ENCODE measurements around the gene TMEM17. TPM values are rescaled to one million over a fixed set of nuclear protein-coding genes. Genes with fewer than 3 reads are reported as not detected.
A peak's percentile ranks its signal among the peaks of the same experiment; 100 is the strongest.

The TMEM17 gene, protein sequence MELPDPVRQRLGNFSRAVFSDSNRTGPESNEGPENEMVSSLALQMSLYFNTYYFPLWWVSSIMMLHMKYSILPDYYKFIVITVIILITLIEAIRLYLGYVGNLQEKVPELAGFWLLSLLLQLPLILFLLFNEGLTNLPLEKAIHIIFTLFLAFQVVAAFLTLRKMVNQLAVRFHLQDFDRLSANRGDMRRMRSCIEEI
- 1 to 10 TPM; 1.5 to 2.9 (median 1.7) TPM for total RNA-seq
- polyA plus RNA-seq = 2.0 TPM
- long read RNA-seq, donor 1, transcript TMEM17-201 (4 exons, 1,797 nt) = major isoform, 7 of 7 reads
- long read RNA-seq, donor 1, partial matches to known transcripts = 0 of 7 reads
- long read RNA-seq, donor 1, other reads (novel, unspliced or antisense) = 0 of 7 reads
- long read RNA-seq, donor 2, partial matches to known transcripts = 0 of 1 reads
- long read RNA-seq, donor 2, other reads (novel, unspliced or antisense) = 0 of 1 reads
- long read RNA-seq, donor 3, transcript TMEM17-201 (4 exons, 1,797 nt) = major isoform, 6 of 6 reads
- long read RNA-seq, donor 3, partial matches to known transcripts = 0 of 6 reads
- long read RNA-seq, donor 3, other reads (novel, unspliced or antisense) = 0 of 6 reads
- long read RNA-seq, donor 4, partial matches to known transcripts = 0 of 2 reads
- long read RNA-seq, donor 4, other reads (novel, unspliced or antisense) = 0 of 2 reads

GRCh38 chr2:62505750-62506420 is at the start of gene TMEM17:
Gene TMEM17, minus strand, starts transcription at chr2:62506195. Its CDS starts 66 bp downstream, at chr2:62506129.
- H3K27me3 ChIP-seq (ENCODE audit: control insufficient read depth, insufficient read depth) = no peaks in the 10 kb centered on the region
- H3K9me3 ChIP-seq (ENCODE audit: control insufficient read depth, low read length) = no peaks in the 10 kb centered on the region
- intact Hi-C loops (cut with DNase I) = loop anchor here in 1 of 4 donors (10.0 kb wide), 1 partner anchor 199 kb away; the partner anchor contains the start of gene EHBP1
- under 1% methylated on average over 68 of the region's 68 CpGs for WGBS
- H3K27ac ChIP-seq (ENCODE audit: low read length) = peak within 1 kb of the TSS; percentile 86
- no peaks in the 10 kb centered on the region for H3K4me1 ChIP-seq (ENCODE audit: control insufficient read depth, insufficient read depth, low read length)
- peak; percentile 96 to 97 (median 97) for DNase-seq
- peak within 1 kb of the TSS; percentile 84 for H3K4me3 ChIP-seq (ENCODE audit: low read length)
- peak; percentile 98 to 99 for ATAC-seq

- intact Hi-C loops (cut with DNase I) = no loop called here
- ATAC-seq = no peak
- Histone ChIP-seq H3K4me3 (ENCODE audit: low read length) (no peak overlapping the region), H3K27me3 (ENCODE audit: control insufficient read depth, insufficient read depth) (no peaks in the 10 kb centered on the region), H3K9me3 (ENCODE audit: control insufficient read depth, low read length) (no peaks in the 10 kb centered on the region), H3K4me1 (ENCODE audit: control insufficient read depth, insufficient read depth, low read length) (peaks cover 2% of the 10 kb centered on the region), H3K27ac (ENCODE audit: low read length) (no peak overlapping the region)
- DNase-seq = no peak
These were observed 48.4 kb upstream of the TMEM17 start for GRCh38 chr2:62554440-62554839.

- Histone ChIP-seq H3K27ac (ENCODE audit: low read length) (no peak overlapping the region), H3K4me3 (ENCODE audit: low read length) (no peak overlapping the region), H3K9me3 (ENCODE audit: control insufficient read depth, low read length) (no peaks in the 10 kb centered on the region), H3K27me3 (ENCODE audit: control insufficient read depth, insufficient read depth) (no peaks in the 10 kb centered on the region), H3K4me1 (ENCODE audit: control insufficient read depth, insufficient read depth, low read length) (no peaks in the 10 kb centered on the region)
- 92% methylated on average over 2 of the region's 2 CpGs for WGBS
- intact Hi-C loops (cut with DNase I) = no loop called here
- DNase-seq (no peak), ATAC-seq (no peak)
These were observed 44.5 kb upstream of the TMEM17 start for GRCh38 chr2:62550461-62550860.

DNA sequence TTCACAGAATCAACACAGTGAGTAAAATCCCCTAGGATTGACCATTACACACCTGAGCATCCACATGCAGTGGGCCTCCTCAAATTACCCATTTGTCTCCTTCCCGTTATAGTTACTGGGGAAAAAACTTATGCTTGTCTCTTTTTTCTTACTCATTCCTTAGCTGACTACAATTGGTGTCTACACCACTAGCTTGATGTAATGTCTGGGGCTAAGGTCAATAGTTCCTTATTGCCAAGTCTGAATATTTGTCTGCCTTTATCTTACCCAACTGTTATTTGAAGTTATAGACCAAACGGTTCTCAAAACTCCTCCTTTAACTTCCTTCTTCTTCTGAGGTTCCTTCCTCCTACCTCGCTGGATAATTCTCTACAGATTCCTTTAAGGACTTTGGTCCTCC is 41.9 kb upstream of the TMEM17 start:
- Histone ChIP-seq H3K4me3 (ENCODE audit: low read length) (no peak overlapping the region), H3K4me1 (ENCODE audit: control insufficient read depth, insufficient read depth, low read length) (no peaks in the 10 kb centered on the region), H3K27me3 (ENCODE audit: control insufficient read depth, insufficient read depth) (no peaks in the 10 kb centered on the region), H3K9me3 (ENCODE audit: control insufficient read depth, low read length) (no peaks in the 10 kb centered on the region), H3K27ac (ENCODE audit: low read length) (no peak overlapping the region)
- intact Hi-C loops (cut with DNase I) = no loop called here
- DNase-seq (no peak), ATAC-seq (no peak)
- WGBS = 65% methylated on average over 3 of the region's 3 CpGs

GRCh38 chr2:62545261-62545660 is 39.3 kb upstream of the TMEM17 start:
- Histone ChIP-seq H3K27ac (ENCODE audit: low read length) (no peak overlapping the region), H3K4me3 (ENCODE audit: low read length) (no peak overlapping the region), H3K9me3 (ENCODE audit: control insufficient read depth, low read length) (no peaks in the 10 kb centered on the region), H3K27me3 (ENCODE audit: control insufficient read depth, insufficient read depth) (no peaks in the 10 kb centered on the region), H3K4me1 (ENCODE audit: control insufficient read depth, insufficient read depth, low read length) (no peaks in the 10 kb centered on the region)
- intact Hi-C loops (cut with DNase I) = no loop called here
- 96% methylated on average over 6 of the region's 6 CpGs for WGBS
- ATAC-seq (no peak), DNase-seq (no peak)

GRCh38 chr2:62540408-62541168 is 34.6 kb upstream of the TMEM17 start:
- no peaks in the 10 kb centered on the region for H3K4me1 ChIP-seq (ENCODE audit: control insufficient read depth, insufficient read depth, low read length)
- H3K27me3 ChIP-seq (ENCODE audit: control insufficient read depth, insufficient read depth) = no peaks in the 10 kb centered on the region
- 83% methylated on average over 5 of the region's 5 CpGs for WGBS
- no peak for ATAC-seq
- no peak for DNase-seq
- no peak overlapping the region for H3K4me3 ChIP-seq (ENCODE audit: low read length)
- intact Hi-C loops (cut with DNase I) = no loop called here
- no peaks in the 10 kb centered on the region for H3K9me3 ChIP-seq (ENCODE audit: control insufficient read depth, low read length)
- no peak overlapping the region for H3K27ac ChIP-seq (ENCODE audit: low read length)

GRCh38 chr2:62539606-62540407 is 33.8 kb upstream of the TMEM17 start:
- intact Hi-C loops (cut with DNase I) = no loop called here
- no peak overlapping the region for H3K4me3 ChIP-seq (ENCODE audit: low read length)
- no peak overlapping the region for H3K27ac ChIP-seq (ENCODE audit: low read length)
- DNase-seq (no peak), ATAC-seq (no peak)
- no peaks in the 10 kb centered on the region for H3K4me1 ChIP-seq (ENCODE audit: control insufficient read depth, insufficient read depth, low read length)
- no peaks in the 10 kb centered on the region for H3K9me3 ChIP-seq (ENCODE audit: control insufficient read depth, low read length)
- no peaks in the 10 kb centered on the region for H3K27me3 ChIP-seq (ENCODE audit: control insufficient read depth, insufficient read depth)

DNA sequence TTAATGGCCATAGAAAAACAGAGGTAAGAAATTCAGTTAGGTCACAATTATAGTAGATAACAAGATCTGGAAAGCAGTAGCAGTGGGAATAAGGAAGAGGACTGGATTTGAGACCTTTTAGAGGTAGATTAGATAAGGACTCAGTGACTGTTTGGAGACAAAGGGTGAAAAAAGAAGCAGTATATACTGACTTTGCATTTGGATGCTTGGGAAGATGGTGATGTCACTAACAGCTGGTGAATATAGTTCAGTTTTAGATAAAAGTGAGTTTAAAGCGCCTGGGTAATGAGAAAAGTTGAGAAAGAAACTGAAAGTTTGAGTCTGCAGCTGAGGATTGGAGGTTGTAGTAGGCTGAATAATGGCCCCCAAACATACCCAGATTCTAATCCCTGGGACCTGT is 32.8 kb upstream of the TMEM17 start:
- H3K9me3 ChIP-seq (ENCODE audit: control insufficient read depth, low read length) = no peaks in the 10 kb centered on the region
- ATAC-seq (no peak), DNase-seq (no peak)
- H3K4me1 ChIP-seq (ENCODE audit: control insufficient read depth, insufficient read depth, low read length) = no peaks in the 10 kb centered on the region
- no peak overlapping the region for H3K27ac ChIP-seq (ENCODE audit: low read length)
- H3K4me3 ChIP-seq (ENCODE audit: low read length) = no peak overlapping the region
- WGBS = 90% methylated on average over 1 of the region's 1 CpG
- intact Hi-C loops (cut with DNase I) = no loop called here
- no peaks in the 10 kb centered on the region for H3K27me3 ChIP-seq (ENCODE audit: control insufficient read depth, insufficient read depth)

- no peak for DNase-seq
- Histone ChIP-seq H3K27ac (ENCODE audit: low read length) (no peak overlapping the region), H3K9me3 (ENCODE audit: control insufficient read depth, low read length) (no peaks in the 10 kb centered on the region), H3K27me3 (ENCODE audit: control insufficient read depth, insufficient read depth) (no peaks in the 10 kb centered on the region), H3K4me3 (ENCODE audit: low read length) (no peak overlapping the region), H3K4me1 (ENCODE audit: control insufficient read depth, insufficient read depth, low read length) (no peaks in the 10 kb centered on the region)
- no peak for ATAC-seq
- intact Hi-C loops (cut with DNase I) = no loop called here
- 93% methylated on average over 8 of the region's 8 CpGs for WGBS
These were observed 31.8 kb upstream of the TMEM17 start for GRCh38 chr2:62537814-62538213.

GRCh38 chr2:62536873-62537547 is 31.0 kb upstream of the TMEM17 start:
- ATAC-seq (no peak), DNase-seq (no peak)
- Histone ChIP-seq H3K4me1 (ENCODE audit: control insufficient read depth, insufficient read depth, low read length) (no peaks in the 10 kb centered on the region), H3K27ac (ENCODE audit: low read length) (no peak overlapping the region), H3K9me3 (ENCODE audit: control insufficient read depth, low read length) (no peaks in the 10 kb centered on the region), H3K27me3 (ENCODE audit: control insufficient read depth, insufficient read depth) (no peaks in the 10 kb centered on the region), H3K4me3 (ENCODE audit: low read length) (no peak overlapping the region)
- 87% methylated on average over 7 of the region's 7 CpGs for WGBS
- intact Hi-C loops (cut with DNase I) = no loop called here
